A549 (cell line): ENCODE measurements around the gene RGPD4. TPM values are rescaled to one million over a fixed set of nuclear protein-coding genes. Genes with fewer than 3 reads are reported as not detected.
"Not testable (repeated sequence)": the region's sequence is repeated elsewhere in the genome, so short reads cannot be mapped to it uniquely, and the experiment has no call there.

Experiments
- ATAC-seq, 2 experiments: fragments of 200-7000 bp in 1 of 2; fragments of >200 bp in 1 of 2; cut with Nextera tagmentation in 1 of 2; cut with Tn5 transposase in 1 of 2; 3 replicates each; pipeline versions ENCODE4 v1.8.0 to v1.9.1; 2018 to 2020; ENCODE audit warnings: mild to moderate bottlenecking in 1 of 2, moderate library complexity in 1 of 2
- CTCF ChIA-PET: fragments of 300-600 bp; sonication (Branson Sonifier 250); formaldehyde crosslinking; extraction: SDS; loops from one replicate; lab custom pipeline; 2021; ENCODE audit warnings: antibody characterized with exemption, inconsistent platforms; lab: Yijun Ruan, JAX
- POLR2A ChIA-PET: fragments of 350-600 bp; formaldehyde crosslinking; extraction: SDS; loops from one replicate; lab custom pipeline; 2021; ENCODE audit warnings: antibody characterized with exemption, inconsistent platforms; lab: Yijun Ruan, JAX
- DNase-seq, 2 experiments: peaks; one replicate each; pipeline versions ENCODE4 v3.0.0 to v3.0.0-alpha.2; 2011 to 2016; ENCODE audit warnings: low read depth in 1 of 2, low spot score in 1 of 2
- FAIRE-seq: peaks from 2 replicates; lab custom pipeline; 2011; peaks lifted over from hg19 to GRCh38; lab: Jason Lieb, UNC
- H3K27ac ChIP-seq, 2 experiments: fragments of >200 bp; sonication (Bioruptor Twin); formaldehyde crosslinking; 3 replicates each; pipeline ENCODE4 v1.5.1; 2016 to 2017
- H3K4me1 ChIP-seq: fragments of >200 bp; sonication (Bioruptor Twin); formaldehyde crosslinking; 3 replicates; pipeline ENCODE4 v1.6.1; 2016
- H3K4me2 ChIP-seq: fragments of >200 bp; sonication (Bioruptor Twin); formaldehyde crosslinking; 3 replicates; pipeline ENCODE4 v1.6.1; 2016
- H3K4me3 ChIP-seq: fragments of >200 bp; sonication (Bioruptor Twin); formaldehyde crosslinking; 3 replicates; pipeline ENCODE4 v1.5.1; 2016
- H3K9me3 ChIP-seq: fragments of >200 bp; sonication (Bioruptor Twin); formaldehyde crosslinking; 3 replicates; pipeline ENCODE4 v1.6.1; 2016
- BHLHE40 ChIP-seq: IDR thresholded peaks from 2 replicates; pipeline ENCODE4 v1.6.1; 2012; ENCODE audit warnings: low read depth, low read length, inconsistent platforms
- CTCF ChIP-seq: fragments of >200 bp; sonication (Bioruptor Twin); formaldehyde crosslinking; IDR thresholded peaks from 3 replicates; pipeline ENCODE4 v1.5.1; 2016
- FOSB ChIP-seq: fragments of 250-450 bp; sonication (Bioruptor Pico); IDR thresholded peaks from 2 replicates; pipeline ENCODE4 v1.5.0; 2020; ENCODE audit warnings: mild to moderate bottlenecking, moderate library complexity
- HEYL ChIP-seq: fragments of 250-450 bp; sonication (Bioruptor Pico); IDR thresholded peaks from 2 replicates; pipeline ENCODE4 v1.8.0; 2021; ENCODE audit warnings: mild to moderate bottlenecking, moderate library complexity
- WGBS: methylation state at CpG from one replicate; pipeline ENCODE4 v1.1.6; 2017; ENCODE audit errors: missing lambda C conversion rate; 5-methylcytosine and 5-hydroxymethylcytosine counted together
- polyA plus RNA-seq, 4 experiments: library from polyadenylated mRNA; depleted of rRNA in 3 of 4; stranded (reverse); fragments of >200 nt; fragmentation: RNase III in 1 of 4; extraction: RNeasy Plus Mini Kit Qiagen cat#74134 plus additional on column Dnase treatment in 1 of 4; gene quantifications; 2 replicates in 3 of 4; 3 replicates in 1 of 4; pipeline ENCODE4 v1.2.3, GENCODE V29; 2011 to 2017

The RGPD4 gene
- polyA plus RNA-seq, 2 of the 4 experiments (the other 2 are of a cell fraction), result 0.01 to 0.09 TPM

- DNase-seq (no peak), FAIRE-seq (no peak)
- CTCF ChIA-PET, result no interaction called here
- Histone ChIP-seq H3K27ac (no peak overlapping the region), H3K4me2 (no peak overlapping the region), H3K4me1 (no peaks in the 10 kb centered on the region), H3K9me3 (no peaks in the 10 kb centered on the region), H3K4me3 (no peak overlapping the region)
- 69% methylated on average over 2 of the region's 2 CpGs for WGBS
- no peak for TF ChIP-seq HEYL (CRISPR knock-in tag)
- no peak for TF ChIP-seq FOSB (CRISPR knock-in tag)
- TF ChIP-seq BHLHE40, result no peak
- TF ChIP-seq, all 56 proteins: peak for 0
- no peak for ATAC-seq
- POLR2A ChIA-PET, result no interaction called here
These were observed 1.5 kb upstream of the RGPD4 start for GRCh38 chr2:107825206-107825563.

GRCh38 chr2:107829514-107829913 lies 2.8 kb downstream of the RGPD4 start:
- DNase-seq, CTCF ChIA-PET: not testable (repeated sequence)

DNA sequence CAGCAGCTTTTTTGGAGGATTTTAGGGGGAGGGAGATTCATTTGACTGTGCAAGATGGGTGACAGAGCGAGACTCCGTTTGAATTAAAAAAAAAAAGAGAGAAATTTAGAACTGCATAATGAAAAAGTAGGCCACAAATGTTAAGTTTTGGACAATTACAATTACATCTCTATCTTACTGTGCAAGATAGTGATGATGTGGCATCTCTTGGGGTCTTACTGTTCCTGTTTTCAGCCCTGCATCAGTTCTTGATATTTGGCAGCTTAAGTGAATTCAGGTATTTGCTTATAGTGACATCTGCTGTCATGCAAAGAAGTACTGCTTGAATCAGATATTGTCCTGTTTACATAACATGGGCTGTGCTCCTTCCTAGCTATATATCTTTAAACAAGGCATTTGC lies 6.5 kb downstream of the RGPD4 start:
- H3K27ac ChIP-seq, CTCF ChIA-PET, H3K4me2 ChIP-seq, H3K4me1 ChIP-seq, DNase-seq, FAIRE-seq, H3K4me3 ChIP-seq, POLR2A ChIA-PET, ATAC-seq, H3K9me3 ChIP-seq: not testable (repeated sequence)
- 88% methylated on average over 2 of the region's 2 CpGs for WGBS

More at GRCh38 chr2:107829514-107829913, 2.8 kb downstream of the RGPD4 start:
- ATAC-seq, FAIRE-seq, H3K4me3 ChIP-seq, H3K9me3 ChIP-seq, H3K4me2 ChIP-seq, H3K27ac ChIP-seq, H3K4me1 ChIP-seq, POLR2A ChIA-PET: not testable (repeated sequence)
- WGBS, result 92% methylated on average over 28 of the region's 46 CpGs

- CTCF ChIA-PET, result interaction anchor here (0.6 kb wide), 1 partner anchor 720 kb away, joined by 3 read pairs; no protein-coding TSS in a partner anchor
- DNase-seq, POLR2A ChIA-PET, H3K9me3 ChIP-seq, H3K4me1 ChIP-seq, H3K27ac ChIP-seq, FAIRE-seq, H3K4me2 ChIP-seq, H3K4me3 ChIP-seq, ATAC-seq: not testable (repeated sequence)
- TF ChIP-seq CTCF, result peak; percentile 20; the same call in 1 of the 3 replicates
- 24% methylated on average over 10 of the region's 11 CpGs for WGBS
These were observed 6.9 kb downstream of the RGPD4 start for GRCh38 chr2:107833618-107834017.

GRCh38 chr2:107916121-107916520 lies 89.4 kb downstream of the RGPD4 start:
- H3K4me1 ChIP-seq, H3K9me3 ChIP-seq, DNase-seq, CTCF ChIA-PET, H3K4me3 ChIP-seq, FAIRE-seq, H3K27ac ChIP-seq, H3K4me2 ChIP-seq, POLR2A ChIA-PET: not testable (repeated sequence)
- peak; percentile 78 to 85 for ATAC-seq
- 86% methylated on average over 1 of the region's 2 CpGs for WGBS
- TF ChIP-seq CTCF, result 0 out of 3 replicates have a peak, but pooled peaks have one; percentile 5

DNA sequence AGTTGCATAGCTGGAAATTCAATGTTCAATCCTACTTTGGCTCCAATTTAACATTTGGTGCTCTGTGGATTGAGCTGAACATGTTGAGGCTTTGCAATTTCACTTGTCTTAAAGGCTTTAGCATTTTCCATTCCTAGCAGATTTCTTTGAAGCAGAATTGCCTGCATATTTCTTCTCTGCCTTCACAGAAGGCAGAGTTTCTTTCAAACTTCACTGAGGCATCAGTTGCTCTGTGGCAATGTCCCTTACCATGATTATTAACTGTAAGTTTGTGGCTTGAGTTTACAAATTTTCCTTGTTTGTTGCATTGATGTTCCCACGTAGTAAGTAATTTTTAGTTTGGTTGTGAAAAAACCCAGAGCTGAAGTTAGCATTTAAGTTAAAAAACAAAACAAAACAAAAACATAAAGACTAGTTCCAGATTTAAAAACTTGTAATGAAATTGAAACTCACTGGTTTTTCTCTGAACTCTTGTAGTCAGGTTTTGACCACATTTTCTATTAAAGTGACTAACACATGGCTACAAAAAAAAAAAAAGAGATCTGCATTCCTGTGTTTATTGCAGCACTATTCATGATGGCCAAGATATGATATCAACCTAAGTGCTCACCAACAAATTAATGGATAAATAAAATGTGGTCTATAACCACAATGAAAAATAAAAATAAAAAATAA lies 90.1 kb downstream of the RGPD4 start:
- POLR2A ChIA-PET, H3K4me1 ChIP-seq, H3K9me3 ChIP-seq, H3K27ac ChIP-seq, H3K4me3 ChIP-seq, H3K4me2 ChIP-seq, FAIRE-seq, CTCF ChIA-PET, DNase-seq, ATAC-seq: not testable (repeated sequence)
- WGBS, result 75% methylated on average over 1 of the region's 1 CpG
